ENCODE measurements around the gene SH3GL2. TPM values are rescaled to one million over a fixed set of nuclear protein-coding genes. Genes with fewer than 3 reads are reported as not detected.

The SH3GL2 gene
- total and polyA plus RNA-seq, 10 donors = 0.02 TPM; not detected in 9

DNA sequence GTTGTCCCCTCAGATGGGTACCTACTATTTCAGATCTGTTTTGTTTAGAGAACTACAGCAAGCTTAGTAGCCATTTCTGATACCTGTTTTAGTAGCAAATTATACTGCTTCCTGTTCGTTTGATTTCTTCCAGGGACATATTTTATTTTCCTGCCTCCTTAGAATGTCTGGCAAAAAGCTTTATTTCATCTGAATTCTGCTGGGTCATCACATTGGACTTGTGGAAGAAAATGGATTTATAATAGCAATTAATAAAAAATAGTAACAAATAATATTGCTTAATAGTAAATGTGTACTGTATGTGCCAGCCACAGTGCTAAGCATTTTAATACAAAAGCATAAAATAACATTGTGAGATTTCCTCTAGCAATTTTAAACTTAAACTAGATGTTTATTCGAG lies 79.4 kb downstream of the SH3GL2 start:
- WGBS, 5 donors = 53 to 68% (median 63%) methylated on average over 2 of the region's 2 CpGs
- no peak for DNase-seq

DNA sequence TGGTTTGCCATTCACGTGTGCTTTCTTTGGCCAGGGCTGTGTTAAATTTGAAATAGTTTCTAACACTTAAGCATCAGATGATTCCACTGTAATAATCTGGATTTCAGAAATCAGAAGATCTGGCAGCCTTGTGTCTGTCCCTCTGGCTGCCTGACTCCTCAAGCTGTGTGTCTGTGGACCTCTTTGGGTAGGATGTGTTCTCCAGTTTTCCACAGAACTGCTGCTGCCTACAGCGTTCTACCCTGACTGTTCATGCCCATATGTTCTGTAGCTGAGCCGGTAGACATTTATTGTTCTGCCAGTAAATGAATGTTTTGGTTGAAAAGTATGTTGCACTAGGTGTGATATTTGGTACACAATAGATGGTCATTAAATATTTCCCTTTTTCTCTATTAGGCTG lies 81.3 kb downstream of the SH3GL2 start:
- no peak for TF ChIP-seq POLR2A (IDR thresholded peaks at IDR 0.05)
- no peak for TF ChIP-seq POLR2AphosphoS5 (IDR thresholded peaks at IDR 0.05)
- TF ChIP-seq, protein P1, sequence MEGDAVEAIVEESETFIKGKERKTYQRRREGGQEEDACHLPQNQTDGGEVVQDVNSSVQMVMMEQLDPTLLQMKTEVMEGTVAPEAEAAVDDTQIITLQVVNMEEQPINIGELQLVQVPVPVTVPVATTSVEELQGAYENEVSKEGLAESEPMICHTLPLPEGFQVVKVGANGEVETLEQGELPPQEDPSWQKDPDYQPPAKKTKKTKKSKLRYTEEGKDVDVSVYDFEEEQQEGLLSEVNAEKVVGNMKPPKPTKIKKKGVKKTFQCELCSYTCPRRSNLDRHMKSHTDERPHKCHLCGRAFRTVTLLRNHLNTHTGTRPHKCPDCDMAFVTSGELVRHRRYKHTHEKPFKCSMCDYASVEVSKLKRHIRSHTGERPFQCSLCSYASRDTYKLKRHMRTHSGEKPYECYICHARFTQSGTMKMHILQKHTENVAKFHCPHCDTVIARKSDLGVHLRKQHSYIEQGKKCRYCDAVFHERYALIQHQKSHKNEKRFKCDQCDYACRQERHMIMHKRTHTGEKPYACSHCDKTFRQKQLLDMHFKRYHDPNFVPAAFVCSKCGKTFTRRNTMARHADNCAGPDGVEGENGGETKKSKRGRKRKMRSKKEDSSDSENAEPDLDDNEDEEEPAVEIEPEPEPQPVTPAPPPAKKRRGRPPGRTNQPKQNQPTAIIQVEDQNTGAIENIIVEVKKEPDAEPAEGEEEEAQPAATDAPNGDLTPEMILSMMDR (IDR thresholded peaks at IDR 0.05 in 8 of 11, conservative IDR thresholded peaks at IDR 0.05 in 3 of 11) = no peak
- Histone ChIP-seq H3K27ac (no peak overlapping the region), H3K9me3 (no peaks in the 10 kb centered on the region), H3K4me3 (no peak overlapping the region), H3K27me3 (replicated peaks in 1 of 7) (no peaks in the 10 kb centered on the region), H3K4me1 (no peaks in the 10 kb centered on the region), H3K36me3 (no peaks in the 10 kb centered on the region)
- intact Hi-C loops (cut with DNase I; ENCODE audit: low total_unique reads) = no loop called here
- DNase-seq = no peak
- 85 to 96% (median 94%) methylated on average over 3 of the region's 3 CpGs for WGBS, 5 donors

More for the DNA sequence above, 79.4 kb downstream of the SH3GL2 start:
- H3K36me3 ChIP-seq = no peaks in the 10 kb centered on the region
- H3K4me1 ChIP-seq = no peaks in the 10 kb centered on the region
- H3K27ac ChIP-seq = no peak overlapping the region
- intact Hi-C loops (cut with DNase I; ENCODE audit: low total_unique reads) = no loop called here
- H3K4me3 ChIP-seq = no peak overlapping the region
- H3K9me3 ChIP-seq = no peaks in the 10 kb centered on the region
- no peak for TF ChIP-seq POLR2AphosphoS5 (IDR thresholded peaks at IDR 0.05)
- TF ChIP-seq, protein P1 (IDR thresholded peaks at IDR 0.05 in 8 of 11, conservative IDR thresholded peaks at IDR 0.05 in 3 of 11) = no peak
- TF ChIP-seq POLR2A (IDR thresholded peaks at IDR 0.05) = no peak
- H3K27me3 ChIP-seq (replicated peaks in 1 of 7) = no peaks in the 10 kb centered on the region

DNA sequence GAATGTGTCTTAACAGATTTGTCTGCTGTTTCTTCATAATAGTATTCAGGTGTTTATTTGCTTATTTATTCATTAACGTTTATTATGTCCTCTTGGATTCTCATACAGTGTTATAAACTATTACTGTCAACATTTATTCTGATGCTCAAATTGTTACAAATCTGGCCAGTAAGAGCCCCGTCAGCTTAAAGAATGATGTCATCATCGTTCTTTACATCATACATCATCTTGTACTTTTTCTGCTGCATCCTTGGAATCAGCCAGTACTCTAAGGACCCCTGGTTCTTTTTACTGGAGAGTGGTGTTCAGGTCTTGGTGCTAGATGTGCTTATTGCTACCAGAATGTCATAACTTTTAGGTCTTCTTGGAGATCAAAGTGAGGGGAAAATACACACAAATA lies 86.6 kb downstream of the SH3GL2 start:
- Histone ChIP-seq H3K27ac (no peak overlapping the region), H3K27me3 (replicated peaks in 1 of 7) (no peaks in the 10 kb centered on the region), H3K4me1 (no peaks in the 10 kb centered on the region), H3K36me3 (no peaks in the 10 kb centered on the region), H3K9me3 (no peaks in the 10 kb centered on the region), H3K4me3 (no peak overlapping the region)
- 72 to 84% (median 80%) methylated on average over 3 of the region's 3 CpGs for WGBS, 5 donors
- intact Hi-C loops (cut with DNase I; ENCODE audit: low total_unique reads) = no loop called here
- DNase-seq = no peak
- TF ChIP-seq, protein P1 (IDR thresholded peaks at IDR 0.05 in 8 of 11, conservative IDR thresholded peaks at IDR 0.05 in 3 of 11) = no peak
- TF ChIP-seq POLR2AphosphoS5 (IDR thresholded peaks at IDR 0.05) = no peak
- no peak for TF ChIP-seq POLR2A (IDR thresholded peaks at IDR 0.05)

DNA sequence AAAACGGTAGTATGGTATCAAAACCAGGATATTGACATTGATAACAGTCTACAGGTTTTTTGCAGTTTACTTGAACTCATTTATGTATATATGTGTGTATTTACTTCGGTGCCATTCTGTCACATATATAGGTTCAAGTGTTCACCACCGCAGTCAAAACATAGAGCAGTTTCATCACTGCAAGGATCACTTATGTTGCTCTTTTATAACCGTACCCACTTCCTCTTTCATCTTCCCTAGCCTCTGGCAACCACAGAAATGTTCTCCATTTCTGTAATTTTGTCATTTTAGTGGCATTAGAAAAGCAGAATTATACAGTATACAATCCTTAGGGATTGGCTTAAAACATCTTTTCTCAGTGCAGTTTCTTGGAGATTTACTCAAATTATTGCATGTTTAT lies 90.3 kb downstream of the SH3GL2 start:
- intact Hi-C loops (cut with DNase I; ENCODE audit: low total_unique reads) = no loop called here
- no peak for TF ChIP-seq POLR2AphosphoS5 (IDR thresholded peaks at IDR 0.05)
- TF ChIP-seq, protein P1 (IDR thresholded peaks at IDR 0.05 in 8 of 11, conservative IDR thresholded peaks at IDR 0.05 in 3 of 11) = no peak
- no peak for TF ChIP-seq POLR2A (IDR thresholded peaks at IDR 0.05)
- no peaks in the 10 kb centered on the region for H3K9me3 ChIP-seq
- 36 to 67% (median 57%) methylated on average over 4 of the region's 4 CpGs for WGBS, 5 donors
- no peak overlapping the region for H3K27ac ChIP-seq
- no peak overlapping the region for H3K4me3 ChIP-seq
- no peaks in the 10 kb centered on the region for H3K4me1 ChIP-seq
- no peaks in the 10 kb centered on the region for H3K27me3 ChIP-seq (replicated peaks in 1 of 7)
- H3K36me3 ChIP-seq = no peaks in the 10 kb centered on the region
- DNase-seq = no peak
